PC-3 (cell line): ENCODE data around the gene KAT6B. TPM values are rescaled to one million over a fixed set of nuclear protein-coding genes. Genes with fewer than 3 reads are reported as not detected.
"Not testable (repeated sequence)": the region's sequence is repeated elsewhere in the genome, so short reads cannot be mapped to it uniquely, and the experiment has no call there.

ENCODE experiments used
- ATAC-seq: fragments of 200-7000 bp; cut with Tn5 transposase; 2 replicates; pipeline ENCODE4 v1.9.1; 2020; ENCODE audit warnings: mild to moderate bottlenecking, moderate library complexity
- BruUV-seq: library from RNA; stranded (reverse); fragments of 400-500 nt; replicated peaks from 2 replicates; lab custom pipeline; 2021; lab: Mats Ljungman, UMichigan
- CTCF ChIA-PET: fragments of 300-600 bp; sonication (Branson Sonifier 250); formaldehyde crosslinking; loops from one replicate; lab custom pipeline; 2022; ENCODE audit warnings: antibody characterized with exemption; lab: Charles Lee
- POLR2A ChIA-PET: fragments of 300-600 bp; sonication (Branson Sonifier 250); formaldehyde crosslinking; loops from one replicate; lab custom pipeline; 2022; ENCODE audit warnings: antibody characterized with exemption; ENCODE audit not compliant: unreplicated experiment; lab: Charles Lee
- DNase-seq: peaks from one replicate; pipeline ENCODE4 v3.0.0-alpha.2; 2015
- H2AFZ ChIP-seq: fragments of 300-600 bp; sonication (generic); 2 replicates; pipeline ENCODE4 v1.6.0; 2016; ENCODE audit warnings: antibody characterized with exemption, low read length
- H3F3A ChIP-seq: fragments of 300-600 bp; sonication (generic); one replicate; pipeline ENCODE4 v1.6.0; 2017; ENCODE audit warnings: antibody characterized with exemption, low read length, control low read depth, mild to moderate bottlenecking; ENCODE audit not compliant: unreplicated experiment
- H3K27ac ChIP-seq: fragments of 300-600 bp; sonication (generic); 2 replicates; pipeline ENCODE4 v1.5.1; 2016; ENCODE audit warnings: mild to moderate bottlenecking, low read length
- H3K27me3 ChIP-seq: fragments of 300-600 bp; sonication (generic); 2 replicates; pipeline ENCODE4 v1.6.1; 2016; ENCODE audit warnings: low read length, mixed read lengths
- H3K36me3 ChIP-seq: fragments of 300-600 bp; sonication (generic); 2 replicates; pipeline ENCODE4 v1.6.1; 2016; ENCODE audit warnings: low read depth, mixed run types, low read length, mixed read lengths
- H3K4me1 ChIP-seq: fragments of 300-600 bp; sonication (generic); 2 replicates; pipeline ENCODE4 v1.5.1; 2016; ENCODE audit warnings: low read length; ENCODE audit not compliant: insufficient read depth
- H3K4me2 ChIP-seq: fragments of 300-600 bp; sonication (generic); 2 replicates; pipeline ENCODE4 v1.6.0; 2016; ENCODE audit warnings: low read length
- H3K4me3 ChIP-seq: fragments of 300-600 bp; sonication (generic); 2 replicates; pipeline ENCODE4 v1.5.1; 2016; ENCODE audit warnings: mild to moderate bottlenecking, low read length, mixed read lengths
- H3K79me2 ChIP-seq: fragments of 300-600 bp; sonication (generic); 2 replicates; pipeline ENCODE4 v1.6.1; 2017; ENCODE audit warnings: low read length, mixed read lengths
- H3K9ac ChIP-seq: fragments of 300-600 bp; sonication (generic); 2 replicates; pipeline ENCODE4 v1.6.0; 2016; ENCODE audit warnings: mild to moderate bottlenecking, low read length
- H3K9me2 ChIP-seq: fragments of 300-600 bp; sonication (generic); replicated peaks from 2 replicates; pipeline ENCODE4 v1.6.1; 2016; ENCODE audit warnings: mixed run types, low read length, mixed read lengths
- H3K9me3 ChIP-seq: fragments of 300-600 bp; sonication (generic); 2 replicates; pipeline ENCODE4 v1.6.1; 2016; ENCODE audit warnings: low read length, mixed read lengths
- H4K20me1 ChIP-seq: fragments of 300-600 bp; sonication (generic); 2 replicates; pipeline ENCODE4 v1.6.1; 2016; ENCODE audit warnings: low read length, mixed read lengths
- EZH2 ChIP-seq: fragments of 300-600 bp; sonication (generic); IDR thresholded peaks from one replicate; pipeline ENCODE4 v1.6.1; 2017; ENCODE audit warnings: antibody characterized with exemption, mild to moderate bottlenecking, low read length; ENCODE audit not compliant: unreplicated experiment
- EZH2phosphoT487 ChIP-seq: fragments of 300-600 bp; sonication (generic); IDR thresholded peaks from 2 replicates; pipeline ENCODE4 v1.6.1; 2018; ENCODE audit warnings: mild to moderate bottlenecking, antibody characterized with exemption, low read length, borderline replicate concordance
- intact Hi-C: fragments of 100-400 bp; cut with micrococcal nuclease; formaldehyde crosslinking; loops from 2 replicates; pipeline ENCODE4 v1.9.0; 2023
- total RNA-seq: library from RNA; depleted of rRNA; stranded (reverse); fragments of >200 nt; gene quantifications from 2 replicates; pipeline ENCODE4 v1.2.3, GENCODE V29; 2014
- TF ChIP-seq, protein P1 (sequence below): fragments of 300-600 bp; sonication (generic); conservative IDR thresholded peaks from 2 replicates; pipeline ENCODE4 v1.5.1; 2017; ENCODE audit warnings: antibody characterized with exemption, low read depth, mild to moderate bottlenecking, low read length

KAT6B gene
- total RNA-seq, 1 experiment from 2014 or later = 94.5 TPM

DNA sequence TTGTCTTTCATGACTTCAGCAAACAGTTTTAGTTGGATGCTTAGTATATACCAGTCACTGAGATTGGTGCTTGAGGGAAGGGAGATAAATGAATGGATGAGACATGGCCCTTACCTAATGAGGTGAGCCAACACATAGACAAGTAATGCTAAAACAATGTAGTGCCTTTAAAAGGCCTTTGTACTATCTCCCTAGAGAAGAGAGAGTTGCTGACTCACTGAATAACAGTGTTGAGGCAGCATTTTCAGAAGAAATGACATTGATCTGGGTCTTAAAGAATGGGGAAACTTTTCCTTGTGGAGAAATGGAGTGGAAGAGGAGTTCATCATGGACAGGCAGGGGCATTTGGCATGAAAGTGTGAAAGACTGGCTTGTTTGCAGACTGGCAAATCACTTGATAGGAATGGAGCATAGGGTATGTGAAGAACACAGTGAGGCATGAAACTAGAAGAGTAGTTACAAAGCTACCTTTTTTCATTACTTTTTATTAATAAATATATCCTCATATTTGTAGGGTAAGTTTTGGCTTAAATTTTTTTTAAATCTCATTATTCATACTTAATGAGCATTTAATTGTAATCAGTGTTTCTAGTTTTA is 91.2 kb downstream of the KAT6B start:
- Histone ChIP-seq H3K9me2 (no peaks in the 10 kb centered on the region), H3K4me2 (peak overlapping the region; percentile 32), H3F3A (peaks cover 24% of the 10 kb centered on the region), H3K27ac (peak overlapping the region; percentile 37), H3K9ac (no peak overlapping the region), H3K4me1 (peaks cover 64% of the 10 kb centered on the region), H3K36me3 (peaks cover 10% of the 10 kb centered on the region; the same call in 1 of the 2 replicates), H3K4me3 (no peak overlapping the region), H2AFZ (no peak overlapping the region), H3K27me3 (no peaks in the 10 kb centered on the region), H3K9me3 (no peaks in the 10 kb centered on the region), H3K79me2 (peaks cover 93% of the 10 kb centered on the region), H4K20me1 (peaks cover 11% of the 10 kb centered on the region; the same call in 1 of the 2 replicates)
- ChIA-PET POLR2A (interaction anchor here (0.7 kb wide), 1 partner anchor 259 kb away, joined by 4 read pairs; no protein-coding TSS in a partner anchor), CTCF (interaction anchor here (0.6 kb wide), 1 partner anchor 388 kb away, joined by 3 read pairs; no protein-coding TSS in a partner anchor)
- intact Hi-C loops = no loop called here
- no peak for TF ChIP-seq EZH2
- no peak for TF ChIP-seq EZH2phosphoT487
- BruUV-seq = no TSS peak
- ATAC-seq = peak; percentile 63
- DNase-seq = peak; percentile 99

DNA sequence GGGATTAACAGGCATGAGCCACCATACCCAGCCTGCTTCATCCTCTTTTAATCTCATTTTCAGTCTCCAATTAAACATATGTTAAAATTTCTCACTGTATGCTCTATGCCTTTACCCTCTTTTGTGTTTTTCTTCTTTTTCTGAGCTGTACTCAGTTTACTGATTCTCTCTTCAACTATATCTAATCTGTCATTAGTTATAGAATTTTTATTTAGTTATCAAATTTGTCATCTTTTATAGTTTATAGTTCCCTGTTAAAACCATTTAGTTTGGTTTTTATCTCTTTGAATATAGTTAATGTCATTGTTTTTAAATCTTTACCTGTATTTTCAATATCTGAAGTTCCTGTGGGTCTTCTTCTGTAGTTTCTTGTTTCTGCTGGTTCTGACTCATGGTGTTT is 93.3 kb downstream of the KAT6B start:
- Histone ChIP-seq H3F3A (peaks cover 42% of the 10 kb centered on the region), H3K36me3 (peaks cover 10% of the 10 kb centered on the region; the same call in 1 of the 2 replicates), H3K9me3 (no peaks in the 10 kb centered on the region), H3K9ac (no peak overlapping the region), H3K4me1 (peaks cover 83% of the 10 kb centered on the region), H3K79me2 (peaks cover 88% of the 10 kb centered on the region), H2AFZ (no peak overlapping the region), H3K4me3 (no peak overlapping the region), H3K27ac (no peak overlapping the region), H3K27me3 (no peaks in the 10 kb centered on the region), H4K20me1 (peaks cover 9% of the 10 kb centered on the region; the same call in 1 of the 2 replicates), H3K9me2 (no peaks in the 10 kb centered on the region), H3K4me2 (no peak overlapping the region)
- intact Hi-C loops = loop anchor here (5.0 to 10.0 kb wide), 4 partner anchors 315 to 1025 kb away; partner anchors contain the start of gene COMTD1
- BruUV-seq = no TSS peak
- TF ChIP-seq EZH2 (no peak), EZH2phosphoT487 (no peak)
- TF ChIP-seq, protein P1, sequence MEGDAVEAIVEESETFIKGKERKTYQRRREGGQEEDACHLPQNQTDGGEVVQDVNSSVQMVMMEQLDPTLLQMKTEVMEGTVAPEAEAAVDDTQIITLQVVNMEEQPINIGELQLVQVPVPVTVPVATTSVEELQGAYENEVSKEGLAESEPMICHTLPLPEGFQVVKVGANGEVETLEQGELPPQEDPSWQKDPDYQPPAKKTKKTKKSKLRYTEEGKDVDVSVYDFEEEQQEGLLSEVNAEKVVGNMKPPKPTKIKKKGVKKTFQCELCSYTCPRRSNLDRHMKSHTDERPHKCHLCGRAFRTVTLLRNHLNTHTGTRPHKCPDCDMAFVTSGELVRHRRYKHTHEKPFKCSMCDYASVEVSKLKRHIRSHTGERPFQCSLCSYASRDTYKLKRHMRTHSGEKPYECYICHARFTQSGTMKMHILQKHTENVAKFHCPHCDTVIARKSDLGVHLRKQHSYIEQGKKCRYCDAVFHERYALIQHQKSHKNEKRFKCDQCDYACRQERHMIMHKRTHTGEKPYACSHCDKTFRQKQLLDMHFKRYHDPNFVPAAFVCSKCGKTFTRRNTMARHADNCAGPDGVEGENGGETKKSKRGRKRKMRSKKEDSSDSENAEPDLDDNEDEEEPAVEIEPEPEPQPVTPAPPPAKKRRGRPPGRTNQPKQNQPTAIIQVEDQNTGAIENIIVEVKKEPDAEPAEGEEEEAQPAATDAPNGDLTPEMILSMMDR = no peak
- CTCF ChIA-PET = interaction anchor here (0.6 kb wide), 1 partner anchor 37 kb away, joined by 3 read pairs; no protein-coding TSS in a partner anchor
- POLR2A ChIA-PET = no interaction called here
- ATAC-seq (no peak), DNase-seq (no peak)

DNA sequence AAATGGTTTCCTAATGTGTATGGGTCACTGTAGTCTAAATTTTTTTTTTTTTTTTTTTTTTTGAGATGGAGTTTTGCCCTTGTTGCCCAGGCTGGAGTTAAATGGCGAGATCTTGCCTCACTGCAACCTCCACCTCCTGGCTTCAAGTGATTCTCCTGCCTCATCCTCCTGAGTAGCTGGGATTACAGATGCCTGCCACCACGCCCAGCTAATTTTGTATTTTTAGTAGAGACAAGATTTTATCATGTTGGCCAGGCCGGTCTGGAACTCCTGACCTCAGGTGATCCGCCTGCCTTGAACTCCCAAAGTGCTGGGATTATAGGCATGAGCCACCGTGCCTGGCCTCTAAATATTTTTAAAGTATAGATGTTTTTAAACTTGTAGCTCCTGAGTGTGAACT is 94.7 kb downstream of the KAT6B start:
- ATAC-seq, POLR2A ChIA-PET, H3K27me3 ChIP-seq, BruUV-seq, H2AFZ ChIP-seq, H3K9ac ChIP-seq, H3K9me3 ChIP-seq, H4K20me1 ChIP-seq, DNase-seq, CTCF ChIA-PET, H3K9me2 ChIP-seq, H3K4me2 ChIP-seq, H3K27ac ChIP-seq, H3K36me3 ChIP-seq, H3K4me3 ChIP-seq: not testable (repeated sequence)
- H3K4me1 ChIP-seq = peaks cover 85% of the 10 kb centered on the region
- H3K79me2 ChIP-seq = peaks cover 91% of the 10 kb centered on the region
- intact Hi-C loops = loop anchor here (5.0 to 10.0 kb wide), 4 partner anchors 314 to 1026 kb away; partner anchors contain the start of gene COMTD1
- peaks cover 44% of the 10 kb centered on the region for H3F3A ChIP-seq
